HG03196 (cell line): ENCODE data around the gene ARPC1B.
"Not testable (repeated sequence)": the region's sequence is repeated elsewhere in the genome, so short reads cannot be mapped to it uniquely, and the experiment has no call there.

Experiments
- ATAC-seq: cut with Tn5 transposase; IDR thresholded peaks from one replicate; pipeline ENCODE4 v1.9.1; 2021; ENCODE audit not compliant: unreplicated experiment

ARPC1B gene

DNA sequence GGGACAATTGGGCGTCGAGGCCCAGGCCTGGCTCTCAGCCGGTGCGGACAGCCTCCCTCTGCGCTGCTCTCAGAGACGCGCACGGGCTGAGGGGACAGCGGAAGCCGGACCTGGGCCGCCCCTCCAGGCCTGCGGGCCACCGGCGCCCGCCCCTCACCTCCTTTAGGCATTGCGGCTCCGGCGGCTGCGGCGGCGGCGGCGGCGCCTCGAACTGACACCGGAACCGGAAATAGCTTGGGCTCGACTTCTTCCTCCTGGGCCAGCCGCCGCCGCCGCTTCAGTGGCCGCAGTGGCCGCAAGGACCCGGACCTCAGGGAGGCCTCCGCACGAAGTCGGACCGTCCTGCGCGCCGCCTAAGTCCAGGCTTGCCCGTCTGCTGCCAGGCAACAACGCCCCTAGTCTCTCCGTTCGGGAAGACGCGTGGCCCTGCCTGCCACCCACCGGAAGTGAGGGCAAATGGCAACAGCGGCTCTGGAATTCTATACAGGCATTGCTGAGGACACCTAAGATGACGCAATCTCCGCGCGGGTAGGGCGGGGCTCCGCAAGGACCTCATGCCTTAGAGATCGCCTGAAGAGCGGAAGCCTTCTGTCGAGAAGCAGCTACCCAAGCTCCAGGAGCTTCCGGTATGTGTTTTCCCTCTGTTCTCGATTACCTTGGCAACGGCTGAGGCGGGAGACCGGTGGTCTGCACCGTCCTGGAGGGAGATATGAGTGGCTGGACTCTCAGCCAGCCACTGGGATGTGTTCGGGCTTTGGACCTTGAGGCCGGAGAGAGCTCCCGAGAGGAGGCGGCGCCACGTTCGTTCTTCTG, 34.1 kb downstream of the ARPC1B start, which contains the start of the genes BUD31 and PDAP1:
BUD31 (plus strand) TSS at position 591 of the 813 bp plus-strand sequence. CDS start 2,124 bp downstream, outside the sequence.
PDAP1 (minus strand) TSS at position 219 of the 813 bp plus-strand sequence; CDS start at position 170, 49 bp downstream.
- peak; percentile 83 for ATAC-seq

DNA sequence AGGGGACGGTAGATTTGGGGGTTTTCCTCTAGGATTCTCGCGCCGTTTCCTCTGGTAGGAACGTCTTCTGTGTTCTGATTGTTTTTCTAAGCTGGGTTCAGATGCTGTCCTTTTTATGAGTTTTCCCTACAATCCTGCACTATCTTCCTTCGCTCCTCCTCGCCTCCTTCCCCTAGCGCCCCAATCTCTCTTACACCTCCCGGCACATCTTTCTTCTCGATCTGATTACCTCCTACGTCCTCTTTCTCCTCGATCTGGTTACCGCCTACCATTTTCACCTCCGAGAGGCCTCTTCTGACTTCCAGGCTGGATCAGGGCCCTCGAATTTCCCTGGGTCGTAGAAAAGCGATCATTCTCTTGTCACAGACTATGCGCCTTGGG, 34.7 kb downstream of the ARPC1B start:
- no peak for ATAC-seq

DNA sequence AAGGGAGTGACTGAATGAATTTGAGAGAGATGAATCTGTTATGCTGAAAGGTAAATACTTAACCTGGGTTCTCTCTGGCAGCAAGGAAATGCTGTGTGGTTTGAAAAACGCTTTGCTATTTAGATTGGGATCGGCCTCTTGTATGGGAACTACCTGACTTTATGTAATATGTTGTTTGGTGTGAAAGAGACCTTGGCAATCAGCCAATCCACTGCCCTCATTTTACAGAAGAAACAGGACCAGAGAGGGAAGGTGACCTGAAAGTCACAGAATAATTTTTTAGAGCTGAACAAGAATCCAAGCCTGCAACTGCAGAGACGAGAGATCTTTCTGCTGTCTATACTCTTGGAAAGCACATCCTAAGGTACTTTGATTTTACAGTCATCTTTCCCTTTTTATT, 35.3 kb downstream of the ARPC1B start:
- ATAC-seq = no peak

DNA sequence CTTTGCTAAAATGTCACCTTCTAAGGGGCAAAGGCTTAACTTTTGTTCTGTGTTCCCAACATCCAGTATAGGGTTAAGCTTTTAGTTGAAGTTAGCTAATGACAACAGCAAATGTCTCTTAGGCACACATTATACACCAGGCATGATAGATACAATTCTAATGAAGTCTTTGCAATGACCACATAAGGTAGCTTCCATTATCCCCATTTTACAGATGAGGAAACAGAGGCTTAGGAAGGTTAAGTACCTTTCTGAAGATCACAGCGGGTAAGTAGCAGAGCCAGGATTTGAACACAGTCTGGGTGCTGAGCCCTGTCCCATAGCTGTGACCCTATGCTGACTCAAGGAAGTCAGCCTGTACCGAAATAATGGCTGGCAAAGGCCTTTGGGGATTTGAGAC, 36.1 kb downstream of the ARPC1B start:
- ATAC-seq = no peak

DNA sequence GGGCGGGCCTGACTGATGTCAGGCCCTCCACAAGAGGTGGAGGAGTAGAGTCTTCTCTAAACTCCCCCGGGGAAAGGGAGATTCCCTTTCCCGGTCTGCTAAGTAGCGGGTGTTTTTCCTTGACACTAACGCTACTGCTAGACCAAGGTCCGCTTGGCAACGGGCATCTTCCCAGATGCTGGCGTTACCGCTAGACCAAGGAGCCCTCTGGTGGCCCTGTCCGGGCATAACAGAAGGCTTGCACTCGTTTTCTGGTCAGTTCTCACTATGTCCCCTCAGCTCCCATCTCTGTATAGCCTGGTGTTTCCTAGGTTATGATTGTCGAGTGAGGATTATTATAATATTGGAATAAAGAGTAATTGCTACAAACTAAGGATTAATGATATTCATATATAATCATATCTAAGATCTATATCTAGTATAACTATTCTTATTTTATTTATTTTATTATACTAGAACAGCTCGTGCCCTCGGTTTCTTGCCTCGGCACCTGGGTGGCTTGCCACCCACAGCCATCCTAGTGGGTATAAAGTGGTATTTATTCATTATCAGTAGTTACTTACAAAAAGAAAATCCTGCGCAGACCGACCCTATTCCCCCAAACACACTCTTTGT, 41.1 kb downstream of the ARPC1B start:
- ATAC-seq = not testable (repeated sequence)

DNA sequence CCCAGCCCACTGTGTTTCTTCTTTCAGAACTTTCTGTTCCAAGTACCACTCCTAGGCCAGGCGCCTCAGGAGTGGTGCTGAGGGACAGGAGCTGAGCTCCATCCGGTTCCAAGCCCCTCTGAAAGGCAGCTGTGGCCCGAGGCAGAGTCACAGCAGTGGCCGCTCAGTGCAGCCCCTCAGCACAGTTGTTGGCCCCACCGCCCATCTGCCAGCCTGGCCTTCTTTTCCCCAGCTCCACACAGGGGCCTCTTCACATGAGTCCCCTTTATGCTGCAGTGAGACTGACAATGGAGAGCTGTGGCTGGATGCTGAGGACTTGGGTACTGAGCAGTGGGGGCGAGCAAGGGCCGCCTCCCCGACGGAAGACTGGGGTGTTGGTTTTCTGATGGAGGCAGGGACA, 43.7 kb downstream of the ARPC1B start:
- ATAC-seq = no peak

DNA sequence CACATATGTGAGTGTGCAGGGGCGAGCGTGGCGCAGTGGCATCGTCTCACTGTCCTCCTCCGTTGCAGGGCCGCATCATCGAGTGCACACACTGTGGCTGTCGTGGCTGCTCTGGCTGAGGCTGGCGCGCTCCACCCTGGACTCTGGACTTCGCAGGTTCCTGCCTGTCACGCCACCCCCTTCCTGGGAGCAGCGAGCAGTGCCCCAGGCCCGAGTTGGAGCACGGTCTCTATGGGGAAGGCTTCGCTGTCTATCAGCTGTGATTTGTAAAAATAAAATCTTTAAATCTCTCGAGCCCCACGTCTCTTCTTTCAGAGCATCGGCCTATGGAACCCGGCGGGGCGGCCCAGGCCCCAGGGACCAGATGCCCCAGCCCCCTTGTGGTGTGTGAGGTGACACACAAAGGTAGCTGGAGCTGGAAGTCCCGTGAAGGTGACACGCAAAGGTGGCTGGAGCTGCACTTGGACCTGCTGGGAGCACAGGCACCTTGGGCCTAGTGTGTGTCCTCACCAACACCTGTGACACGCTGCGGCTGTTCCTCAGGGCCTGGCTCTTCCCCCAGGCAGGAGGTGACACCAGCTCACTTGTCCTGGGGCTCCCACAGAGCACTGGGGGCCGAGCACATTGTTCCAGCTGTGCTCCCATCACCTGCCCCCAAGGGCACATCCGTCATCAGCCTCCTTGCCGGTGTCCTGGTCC, 44.9 kb downstream of the ARPC1B start:
- no peak for ATAC-seq

DNA sequence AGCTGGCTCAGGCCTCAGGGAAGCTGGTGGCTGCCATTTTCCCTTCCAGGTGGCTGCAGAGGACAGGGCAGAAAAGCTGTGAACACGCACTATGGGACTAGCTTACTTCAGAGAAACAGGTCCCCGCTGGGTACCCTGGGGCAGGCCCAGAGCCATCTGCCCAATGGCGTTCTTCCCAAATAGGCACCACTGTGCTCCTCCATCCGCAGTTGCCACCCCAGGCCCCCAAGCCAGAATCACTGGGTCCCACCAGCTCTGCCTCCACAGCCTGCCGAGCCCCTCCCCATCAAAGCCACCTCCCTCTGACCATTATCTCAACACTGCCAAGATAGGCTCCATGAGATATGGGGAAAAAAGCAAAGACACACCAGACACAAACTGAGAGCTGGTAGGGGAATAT, 45.7 kb downstream of the ARPC1B start:
- ATAC-seq = no peak

DNA sequence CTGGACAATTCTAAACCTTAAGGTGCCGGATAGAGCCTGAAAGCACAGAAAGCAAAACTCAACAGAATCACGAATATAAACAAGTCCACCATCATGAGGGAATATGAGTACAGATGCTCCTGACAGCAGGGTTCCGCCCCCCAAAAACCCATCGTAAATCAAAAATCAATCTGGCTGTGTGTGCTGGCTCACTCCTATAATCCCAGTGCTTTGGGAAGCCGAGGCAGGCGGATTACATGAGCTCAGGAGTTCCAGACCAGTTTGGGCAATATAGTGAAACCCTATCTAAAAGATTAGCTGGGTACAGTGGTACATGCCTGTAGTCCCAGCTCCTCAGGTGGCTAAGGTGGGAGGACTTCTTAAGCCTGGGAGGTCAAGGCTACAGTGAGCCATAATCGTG, 46.5 kb downstream of the ARPC1B start:
- no peak for ATAC-seq

DNA sequence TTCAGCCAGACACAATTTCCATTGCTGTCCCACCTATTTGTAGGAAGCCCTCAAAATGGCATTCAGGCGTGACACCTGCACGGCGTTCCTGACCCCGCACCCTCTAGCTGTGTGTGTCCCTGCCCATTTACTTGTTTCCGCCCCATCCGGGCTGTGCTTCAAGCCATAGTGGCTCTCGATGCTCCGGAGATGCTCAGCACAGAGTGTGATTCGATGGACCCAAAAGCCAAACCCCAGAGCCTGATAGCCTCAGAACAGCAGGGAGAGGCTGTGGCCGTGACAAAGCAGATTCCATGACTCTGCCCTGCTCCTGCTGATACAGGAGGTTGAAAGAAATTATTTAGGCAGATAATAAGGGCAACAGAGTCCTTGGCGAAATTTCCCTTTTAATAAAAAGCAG, 47.7 kb downstream of the ARPC1B start:
- no peak for ATAC-seq

DNA sequence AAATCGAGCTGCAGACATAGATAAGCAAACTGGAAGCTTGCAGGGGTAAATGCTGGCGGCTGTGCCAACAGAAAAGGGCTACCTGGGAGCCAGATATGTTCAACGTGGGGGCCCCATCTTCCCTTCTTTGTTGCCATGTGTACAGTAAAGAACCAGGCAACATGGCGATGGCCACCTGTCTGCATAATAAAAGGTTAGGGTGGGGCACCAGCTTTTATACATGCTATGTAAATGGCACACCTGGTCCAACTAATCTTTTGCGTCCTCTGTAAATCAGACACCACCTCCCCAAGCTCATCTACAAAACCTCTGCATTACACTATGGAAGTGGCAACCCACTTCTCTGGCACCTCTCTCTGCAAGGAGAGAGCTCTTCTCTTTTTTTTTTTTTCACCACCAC, 48.1 kb downstream of the ARPC1B start:
- no peak for ATAC-seq

DNA sequence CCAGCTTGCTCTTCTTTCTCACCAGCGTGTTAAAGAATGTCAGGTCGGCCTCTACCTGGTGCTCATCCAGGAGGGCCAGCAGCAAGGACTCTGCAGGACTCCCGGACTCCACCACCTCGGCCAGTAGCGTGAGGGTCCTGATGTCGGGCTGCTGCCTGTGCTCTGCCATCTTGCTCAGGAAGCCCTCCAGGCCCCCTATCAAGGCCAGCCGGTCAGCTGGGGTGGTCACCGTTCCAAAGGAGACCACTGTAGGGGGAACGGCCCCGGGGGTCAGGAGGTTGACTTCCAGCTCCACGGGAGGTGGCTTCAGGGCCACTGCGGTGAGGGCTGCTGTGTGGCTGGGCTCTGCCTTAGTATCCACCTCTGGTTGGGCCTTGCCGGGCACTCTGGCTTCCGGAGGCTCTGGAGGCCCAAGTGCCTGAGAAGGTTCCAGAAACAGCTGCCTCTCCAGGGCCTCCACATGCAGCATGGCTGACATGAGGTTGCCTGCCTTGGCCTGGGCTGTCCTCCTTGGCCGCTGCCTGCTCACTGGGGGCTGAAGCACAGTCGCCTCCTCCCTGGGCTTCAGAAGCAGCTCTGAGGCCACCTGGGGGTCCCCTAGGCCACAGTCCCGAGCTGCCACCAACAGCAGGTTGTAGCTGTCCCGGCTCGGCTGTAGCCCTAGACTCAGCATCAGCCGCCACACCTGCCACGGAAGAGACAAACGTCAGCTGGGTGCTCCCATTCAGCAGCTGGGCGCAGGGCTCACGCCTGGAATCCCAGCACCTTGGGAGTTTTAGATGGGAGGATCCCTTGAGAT, 50.6 kb downstream of the ARPC1B start:
- no peak for ATAC-seq

DNA sequence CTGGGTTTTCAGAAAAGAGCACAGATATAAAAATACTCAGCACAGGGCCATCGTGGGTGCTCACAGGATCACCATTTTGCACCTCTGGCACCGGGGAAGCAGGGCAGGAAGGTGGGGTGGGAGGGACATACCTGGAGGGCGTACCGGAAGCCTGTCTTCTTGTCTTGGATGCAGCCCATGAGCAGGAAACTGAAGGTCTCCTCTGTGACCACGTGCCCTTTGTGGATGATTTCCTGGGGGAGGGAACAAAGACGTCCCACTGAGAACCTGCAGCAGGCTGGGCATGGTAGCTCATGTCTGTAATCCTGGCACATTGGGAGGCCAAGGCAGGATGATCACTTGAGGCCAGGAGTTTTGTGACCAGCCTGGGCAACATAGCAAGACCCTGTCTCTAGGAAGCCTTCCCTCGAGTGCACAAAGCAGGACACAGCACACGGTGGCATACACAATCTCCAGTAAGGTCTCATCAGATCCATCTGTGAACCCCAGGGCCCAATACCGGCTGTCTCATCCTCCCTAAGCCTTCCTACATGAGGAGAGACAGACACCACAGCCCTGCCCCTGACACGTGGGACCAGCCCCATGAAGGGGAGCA, 54.5 kb downstream of the ARPC1B start:
- ATAC-seq = no peak

DNA sequence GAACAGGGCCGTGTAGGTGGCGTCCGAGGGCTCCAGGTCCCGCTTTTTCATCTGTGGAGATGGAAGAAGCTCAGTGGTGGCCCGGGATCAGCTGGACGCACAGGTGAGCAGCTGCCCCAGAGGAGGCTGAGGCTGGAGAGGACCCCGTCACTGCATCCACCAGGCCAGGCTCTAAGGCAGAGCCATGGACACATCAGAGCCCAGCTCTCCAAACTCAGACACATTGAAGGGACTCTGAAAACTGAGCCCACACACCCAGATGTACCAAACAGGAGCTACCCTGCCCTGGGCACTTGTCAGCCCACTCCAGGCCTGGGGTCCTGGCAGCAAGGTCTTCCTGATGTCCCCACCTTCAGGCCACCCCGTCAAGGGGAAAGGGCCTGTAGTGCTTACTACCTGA, 55.2 kb downstream of the ARPC1B start:
- ATAC-seq = no peak

DNA sequence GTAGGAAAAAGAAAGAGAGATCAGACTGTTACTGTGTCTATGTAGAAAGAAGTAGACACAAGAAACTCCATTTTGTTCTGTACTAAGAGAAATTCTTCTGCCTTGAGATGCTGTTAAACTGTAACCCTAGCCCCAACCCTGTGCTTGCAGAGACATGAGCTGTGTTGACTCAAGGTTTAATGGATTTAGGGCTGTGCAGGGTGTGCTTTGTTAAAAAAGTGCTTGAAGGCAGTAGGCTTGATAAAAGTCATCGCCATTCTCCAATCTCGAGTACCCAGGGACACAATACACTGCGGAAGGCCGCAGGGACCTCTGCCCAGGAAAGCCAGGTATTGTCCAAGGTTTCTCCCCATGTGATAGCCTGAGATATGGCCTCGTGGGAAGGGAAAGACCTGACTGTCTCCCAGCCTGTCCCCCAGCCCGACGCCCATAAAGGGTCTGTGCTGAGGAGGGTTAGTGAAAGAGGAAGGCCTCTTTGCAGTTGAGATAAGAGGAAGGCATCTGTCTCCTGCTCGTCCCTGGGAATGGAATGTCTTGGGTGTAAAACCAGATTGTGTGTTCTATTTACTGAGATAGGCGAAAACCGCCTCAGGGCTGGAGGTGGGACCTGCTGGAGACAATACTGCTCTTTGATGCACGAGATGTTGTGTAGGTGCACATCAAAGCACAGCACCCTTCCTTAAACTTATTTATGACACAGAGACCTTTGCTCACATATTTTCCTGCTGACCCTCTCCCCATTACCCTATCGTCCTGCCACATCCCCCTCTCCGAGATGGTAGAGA, 57.4 kb downstream of the ARPC1B start:
- not testable (repeated sequence) for ATAC-seq

DNA sequence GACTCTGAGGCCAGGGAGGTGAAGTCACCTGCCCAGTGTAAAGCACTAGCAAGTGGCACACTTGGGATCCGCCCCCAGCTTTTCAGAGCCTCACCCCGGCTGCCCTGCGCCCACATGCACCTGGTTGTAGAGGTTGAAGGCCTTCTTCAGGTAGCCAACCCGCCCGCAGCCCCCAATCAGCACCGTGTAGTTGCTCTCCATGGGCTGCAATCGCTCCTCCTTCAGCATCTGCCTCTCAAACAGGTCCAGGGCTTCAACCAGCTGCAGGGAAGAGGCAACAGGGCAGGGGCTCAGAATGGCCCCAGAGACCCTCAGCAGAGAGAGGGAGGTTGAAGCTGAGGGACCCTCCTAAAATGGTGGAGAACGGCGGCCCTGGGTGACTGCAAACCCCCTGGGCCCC, 58.6 kb downstream of the ARPC1B start:
- no peak for ATAC-seq

DNA sequence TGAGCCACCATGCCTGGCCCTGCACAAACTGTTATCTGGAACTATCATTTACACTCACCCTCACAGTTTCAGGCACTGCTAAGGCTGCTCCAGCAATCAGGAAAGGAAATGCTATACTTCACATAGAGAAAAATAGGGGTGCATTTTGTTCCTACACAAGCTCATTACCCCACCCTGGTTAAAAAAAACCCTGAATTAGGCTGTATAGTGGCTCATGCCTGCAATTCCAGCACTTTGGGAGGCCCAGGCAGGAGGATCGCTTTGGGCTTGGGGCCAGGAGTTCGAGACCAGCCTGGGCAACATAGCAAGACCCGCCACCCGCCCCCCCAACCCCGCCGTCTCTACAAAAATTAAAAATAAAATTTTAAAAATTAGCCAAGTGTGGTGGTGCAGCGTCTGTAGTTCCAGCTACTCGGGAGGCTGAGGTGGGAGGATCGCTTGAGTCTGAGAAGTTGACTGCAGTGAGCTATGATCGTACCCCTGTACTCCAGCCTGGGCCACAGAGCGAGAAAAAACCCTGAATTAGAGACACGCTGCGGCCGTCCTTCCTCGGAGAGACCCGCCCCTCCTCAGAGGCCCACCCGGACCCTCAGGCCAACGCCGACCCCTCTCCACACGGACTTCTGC, 63.5 kb downstream of the ARPC1B start:
- peak; percentile 4 for ATAC-seq

DNA sequence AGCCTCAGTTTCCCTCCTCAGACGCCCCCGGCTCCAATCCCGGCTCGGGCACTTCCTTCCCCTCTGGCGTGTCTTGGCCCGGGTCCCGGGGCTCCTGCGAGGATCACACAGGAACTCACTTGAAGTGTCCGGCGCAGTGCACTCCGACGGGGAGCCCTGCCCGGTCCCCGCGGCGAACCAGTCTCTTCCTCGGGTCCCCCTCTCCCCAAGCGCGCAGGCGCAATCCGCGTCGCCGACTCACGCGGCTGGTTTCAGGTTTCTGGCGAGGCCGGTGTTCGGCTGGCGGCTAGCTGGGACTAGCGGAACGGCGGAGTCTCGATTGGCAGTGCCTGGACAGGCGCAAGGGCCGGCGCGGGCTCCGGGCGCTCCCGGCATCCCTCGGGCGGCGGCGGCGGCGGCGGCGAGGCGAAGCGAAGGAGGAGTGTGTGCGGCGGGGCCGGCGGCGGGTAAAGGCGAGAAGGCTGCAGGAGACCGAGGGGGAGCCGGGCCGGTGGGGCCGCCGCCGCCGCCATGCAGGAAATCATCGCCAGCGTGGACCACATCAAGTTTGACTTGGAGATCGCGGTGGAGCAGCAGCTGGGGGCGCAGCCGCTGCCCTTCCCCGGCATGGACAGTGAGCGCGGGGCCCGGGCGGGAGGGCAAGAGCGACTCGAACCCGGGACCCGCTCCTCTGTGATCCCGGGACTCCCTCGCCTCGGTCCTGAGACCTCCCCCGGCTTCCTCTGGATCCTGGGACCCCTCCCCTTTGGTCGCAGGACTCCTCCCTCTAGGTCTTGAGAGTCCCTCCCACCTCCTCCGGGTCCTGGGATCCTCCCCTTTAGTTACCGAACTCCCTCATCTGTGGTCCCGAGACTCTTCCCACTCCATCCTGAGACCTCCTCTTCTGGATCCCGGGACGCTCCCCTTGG, 64.3 kb downstream of the ARPC1B start, which contains the start of the genes CPSF4 and PTCD1:
CPSF4 (plus strand) TSS at position 371 of the 908 bp plus-strand sequence; CDS start at position 511, 140 bp downstream.
PTCD1 (minus strand) TSS at position 226 of the 908 bp plus-strand sequence. CDS start 3,556 bp downstream, outside the sequence.
- ATAC-seq = peak; percentile 80
